HPDE6-E6E7 (cell line): ENCODE data around the gene UGT8.
"Not testable (repeated sequence)": the region's sequence is repeated elsewhere in the genome, so short reads cannot be mapped to it uniquely, and the experiment has no call there.

Experiments used
- DNase-seq: peaks from one replicate; pipeline ENCODE4 v3.0.0; 2011; ENCODE audit warnings: missing footprints; ENCODE audit errors: extremely low spot score

The UGT8 gene

GRCh38 chr4:114603497-114603896, 4.9 kb downstream of the UGT8 start:
- DNase-seq, result no peak

- peak; percentile 52 for DNase-seq
Measured at GRCh38 chr4:114606245-114606644, 7.6 kb downstream of the UGT8 start.

GRCh38 chr4:114607056-114607455, 8.4 kb downstream of the UGT8 start:
- DNase-seq, result no peak

GRCh38 chr4:114613560-114613959, 15.0 kb downstream of the UGT8 start:
- no peak for DNase-seq

GRCh38 chr4:114615435-114615834, 16.8 kb downstream of the UGT8 start:
- DNase-seq, result no peak

GRCh38 chr4:114616036-114616435, 17.4 kb downstream of the UGT8 start:
- not testable (repeated sequence) for DNase-seq

- no peak for DNase-seq
Measured at GRCh38 chr4:114626196-114626595, 27.6 kb downstream of the UGT8 start.

GRCh38 chr4:114636192-114636935, 37.8 kb downstream of the UGT8 start:
- no peak for DNase-seq

- DNase-seq, result no peak
Measured at GRCh38 chr4:114642173-114642780, 43.7 kb downstream of the UGT8 start.

- no peak for DNase-seq
Measured at GRCh38 chr4:114649908-114650307, 51.3 kb downstream of the UGT8 start.

GRCh38 chr4:114653675-114654074, 55.1 kb downstream of the UGT8 start:
- DNase-seq, result no peak

- no peak for DNase-seq
Measured at GRCh38 chr4:114654592-114654991, 56.0 kb downstream of the UGT8 start.

- DNase-seq, result no peak
Measured at GRCh38 chr4:114658179-114658578, 59.6 kb downstream of the UGT8 start.

GRCh38 chr4:114658776-114659175, 60.2 kb downstream of the UGT8 start:
- DNase-seq, result no peak

- DNase-seq, result peak; percentile 66
Measured at GRCh38 chr4:114659386-114660008, 60.9 kb downstream of the UGT8 start.

GRCh38 chr4:114663083-114663482, 64.5 kb downstream of the UGT8 start:
- DNase-seq, result no peak

GRCh38 chr4:114668577-114668976, 70.0 kb downstream of the UGT8 start:
- no peak for DNase-seq

- DNase-seq, result not testable (repeated sequence)
Measured at GRCh38 chr4:114670733-114671132, 72.1 kb downstream of the UGT8 start.

GRCh38 chr4:114673306-114673705, 74.7 kb downstream of the UGT8 start:
- no peak for DNase-seq

GRCh38 chr4:114674080-114674479, 75.5 kb downstream of the UGT8 start:
- no peak for DNase-seq

GRCh38 chr4:114677346-114677979, 78.9 kb downstream of the UGT8 start:
- DNase-seq, result no peak

- DNase-seq, result no peak
Measured at GRCh38 chr4:114684462-114684861, 85.9 kb downstream of the UGT8 start.

GRCh38 chr4:114688059-114688458, 89.5 kb downstream of the UGT8 start:
- no peak for DNase-seq
